ENCODE measurements around the gene TRIP10.
A peak's percentile ranks its signal among the peaks of the same experiment; 100 is the strongest.
"Not testable (repeated sequence)": the region's sequence is repeated elsewhere in the genome, so short reads cannot be mapped to it uniquely, and the experiment has no call there.

Gene TRIP10

DNA sequence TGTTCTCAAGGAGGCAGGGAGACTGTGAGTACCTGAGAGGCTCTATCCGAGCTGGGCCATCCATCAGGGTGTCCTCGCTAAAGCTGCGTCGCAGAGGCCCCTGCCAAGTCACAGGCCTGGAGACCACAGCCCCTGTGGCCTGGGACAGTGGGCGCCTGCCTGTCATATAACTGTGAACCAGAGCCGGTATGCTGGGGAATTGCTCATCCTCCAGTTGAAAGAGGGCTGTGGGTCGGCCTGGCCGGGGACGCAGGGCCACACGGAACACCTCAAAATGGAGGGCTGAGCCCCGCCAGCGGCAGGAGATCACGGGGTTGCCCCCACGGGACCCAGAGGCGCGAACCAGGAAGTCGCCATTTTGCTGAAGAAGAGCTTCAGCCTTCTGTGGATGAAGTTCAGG lies 21.1 kb downstream of the TRIP10 start:
- Histone ChIP-seq H3K4me3 (ENCODE audit: low read length) (no peak overlapping the region), H3K4me1 (ENCODE audit: low read length) (peaks cover under 1% of the 10 kb centered on the region; the same call in 1 of the 2 replicates), H3K9me2 (replicated peaks; ENCODE audit: insufficient read depth, low read length) (no peaks in the 10 kb centered on the region), H3K36me3 (replicated peaks; ENCODE audit: insufficient read depth, low read length) (no peaks in the 10 kb centered on the region; the same call in 1 of the 2 replicates), H3K27me3 (replicated peaks; ENCODE audit: insufficient read depth, low read length) (no peaks in the 10 kb centered on the region), H4K20me1 (ENCODE audit: insufficient read depth, low read length) (no peaks in the 10 kb centered on the region), H3K9ac (ENCODE audit: low read length) (no peak overlapping the region), H3F3A (ENCODE audit: insufficient read depth, low read length) (no peaks in the 10 kb centered on the region; the same call in 1 of the 2 replicates), H3K9me3 (replicated peaks; ENCODE audit: insufficient read depth, low read length) (no peaks in the 10 kb centered on the region), H3K79me2 (ENCODE audit: low read length) (peaks cover 43% of the 10 kb centered on the region), H3K4me2 (ENCODE audit: low read depth, low read length) (no peak overlapping the region), H3K27ac (ENCODE audit: low read length) (no peak overlapping the region), H2AFZ (ENCODE audit: low read length) (no peak overlapping the region)
- DNase-seq, result no peak
- TF ChIP-seq, protein P1, sequence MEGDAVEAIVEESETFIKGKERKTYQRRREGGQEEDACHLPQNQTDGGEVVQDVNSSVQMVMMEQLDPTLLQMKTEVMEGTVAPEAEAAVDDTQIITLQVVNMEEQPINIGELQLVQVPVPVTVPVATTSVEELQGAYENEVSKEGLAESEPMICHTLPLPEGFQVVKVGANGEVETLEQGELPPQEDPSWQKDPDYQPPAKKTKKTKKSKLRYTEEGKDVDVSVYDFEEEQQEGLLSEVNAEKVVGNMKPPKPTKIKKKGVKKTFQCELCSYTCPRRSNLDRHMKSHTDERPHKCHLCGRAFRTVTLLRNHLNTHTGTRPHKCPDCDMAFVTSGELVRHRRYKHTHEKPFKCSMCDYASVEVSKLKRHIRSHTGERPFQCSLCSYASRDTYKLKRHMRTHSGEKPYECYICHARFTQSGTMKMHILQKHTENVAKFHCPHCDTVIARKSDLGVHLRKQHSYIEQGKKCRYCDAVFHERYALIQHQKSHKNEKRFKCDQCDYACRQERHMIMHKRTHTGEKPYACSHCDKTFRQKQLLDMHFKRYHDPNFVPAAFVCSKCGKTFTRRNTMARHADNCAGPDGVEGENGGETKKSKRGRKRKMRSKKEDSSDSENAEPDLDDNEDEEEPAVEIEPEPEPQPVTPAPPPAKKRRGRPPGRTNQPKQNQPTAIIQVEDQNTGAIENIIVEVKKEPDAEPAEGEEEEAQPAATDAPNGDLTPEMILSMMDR (IDR thresholded peaks at IDR 0.05; ENCODE audit: low read length), result no peak
- no peak for TF ChIP-seq EZH2phosphoT487 (IDR thresholded peaks at IDR 0.05; ENCODE audit: low read length)
- no peak for TF ChIP-seq EZH2 (optimal IDR thresholded peaks at IDR 0.05; ENCODE audit: low read depth, low read length)

- DNase-seq, result peak; percentile 14
- TF ChIP-seq EZH2 (optimal IDR thresholded peaks at IDR 0.05; ENCODE audit: low read depth, low read length) (no peak), EZH2phosphoT487 (IDR thresholded peaks at IDR 0.05; ENCODE audit: low read length) (no peak)
- TF ChIP-seq, protein P1 (IDR thresholded peaks at IDR 0.05; ENCODE audit: low read length), result no peak
- Histone ChIP-seq H4K20me1 (ENCODE audit: insufficient read depth, low read length) (no peaks in the 10 kb centered on the region), H3K4me2 (ENCODE audit: low read depth, low read length) (no peak overlapping the region), H3K9me3 (replicated peaks; ENCODE audit: insufficient read depth, low read length) (no peaks in the 10 kb centered on the region), H3K4me1 (ENCODE audit: low read length) (peaks cover 6% of the 10 kb centered on the region), H3K79me2 (ENCODE audit: low read length) (peaks cover 47% of the 10 kb centered on the region), H3K4me3 (ENCODE audit: low read length) (no peak overlapping the region), H2AFZ (ENCODE audit: low read length) (no peak overlapping the region), H3K36me3 (replicated peaks; ENCODE audit: insufficient read depth, low read length) (no peaks in the 10 kb centered on the region; the same call in 1 of the 2 replicates), H3K27me3 (replicated peaks; ENCODE audit: insufficient read depth, low read length) (no peaks in the 10 kb centered on the region), H3K9me2 (replicated peaks; ENCODE audit: insufficient read depth, low read length) (no peaks in the 10 kb centered on the region), H3K9ac (ENCODE audit: low read length) (no peak overlapping the region), H3F3A (ENCODE audit: insufficient read depth, low read length) (peaks cover 1% of the 10 kb centered on the region; the same call in 1 of the 2 replicates), H3K27ac (ENCODE audit: low read length) (no peak overlapping the region)
Observed at GRCh38 chr19:6761053-6761676, 21.7 kb downstream of the TRIP10 start.

GRCh38 chr19:6762253-6762797 lies 22.8 kb downstream of the TRIP10 start:
- H4K20me1 ChIP-seq (ENCODE audit: insufficient read depth, low read length); H2AFZ ChIP-seq (ENCODE audit: low read length); H3K4me2 ChIP-seq (ENCODE audit: low read depth, low read length); H3K36me3 ChIP-seq (replicated peaks; ENCODE audit: insufficient read depth, low read length); DNase-seq; H3K9me3 ChIP-seq (replicated peaks; ENCODE audit: insufficient read depth, low read length); H3K27ac ChIP-seq (ENCODE audit: low read length); H3K4me3 ChIP-seq (ENCODE audit: low read length); H3K9ac ChIP-seq (ENCODE audit: low read length); H3K9me2 ChIP-seq (replicated peaks; ENCODE audit: insufficient read depth, low read length); H3F3A ChIP-seq (ENCODE audit: insufficient read depth, low read length); H3K27me3 ChIP-seq (replicated peaks; ENCODE audit: insufficient read depth, low read length): not testable (repeated sequence)
- Histone ChIP-seq H3K4me1 (ENCODE audit: low read length) (peaks cover 11% of the 10 kb centered on the region), H3K79me2 (ENCODE audit: low read length) (peaks cover 57% of the 10 kb centered on the region)

All from MM.1S (cell line).